GM11168 (cell line): ENCODE measurements around the gene FYB1.
"Not testable (repeated sequence)": the region's sequence is repeated elsewhere in the genome, so short reads cannot be mapped to it uniquely, and the experiment has no call there.

ENCODE experiments used
- in situ Hi-C: fragments of 300-500 bp; cut with MboI; formaldehyde crosslinking; loops from one replicate; pipeline ENCODE4 v1.12.0; 2022; ENCODE audit warnings: low sequenced_read_pairs; ENCODE audit not compliant: unreplicated experiment

The FYB1 gene

DNA sequence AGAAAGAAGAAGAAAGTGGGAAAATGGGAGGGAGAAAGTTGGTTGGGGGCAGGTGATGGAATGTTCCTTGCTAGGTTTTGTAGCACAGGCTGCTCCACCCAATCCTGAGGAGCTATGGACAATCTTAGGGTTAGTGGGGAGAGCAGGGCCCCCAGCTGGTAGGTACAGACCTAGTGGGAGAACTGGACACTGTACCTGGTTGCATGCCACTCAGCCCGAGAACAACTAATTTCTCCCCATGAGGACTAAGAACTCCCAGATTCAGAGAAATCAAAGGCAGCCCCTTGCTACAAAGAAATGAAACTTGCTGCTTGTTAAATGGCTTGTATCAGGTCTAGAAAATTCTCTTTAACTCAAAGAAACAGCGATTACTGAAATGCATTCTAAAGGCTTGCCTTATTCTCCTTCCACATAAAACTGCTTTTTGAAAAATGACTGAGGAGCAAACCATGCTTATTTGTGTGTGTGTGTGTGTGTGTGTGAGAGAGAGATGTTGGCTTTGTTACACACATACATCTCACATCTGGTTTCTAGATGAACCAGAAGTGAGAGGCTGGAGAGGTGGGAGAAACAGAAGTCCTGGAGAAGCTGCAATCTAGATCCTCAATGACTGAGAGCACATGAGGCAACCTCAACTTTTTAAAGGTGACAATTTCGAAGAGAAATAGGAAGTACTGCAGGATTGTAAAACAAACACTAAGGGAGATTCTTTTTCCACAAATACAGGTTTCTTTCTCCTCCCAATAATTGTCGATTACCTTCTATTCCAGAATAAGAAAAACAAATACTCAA is 28.9 kb downstream of the FYB1 start:
- in situ Hi-C loops, result no loop called here

- in situ Hi-C loops, result no loop called here
These were observed 29.9 kb downstream of the FYB1 start for GRCh38 chr5:39189292-39189955.

GRCh38 chr5:39187831-39188731 is 31.3 kb downstream of the FYB1 start:
- in situ Hi-C loops, result no loop called here

DNA sequence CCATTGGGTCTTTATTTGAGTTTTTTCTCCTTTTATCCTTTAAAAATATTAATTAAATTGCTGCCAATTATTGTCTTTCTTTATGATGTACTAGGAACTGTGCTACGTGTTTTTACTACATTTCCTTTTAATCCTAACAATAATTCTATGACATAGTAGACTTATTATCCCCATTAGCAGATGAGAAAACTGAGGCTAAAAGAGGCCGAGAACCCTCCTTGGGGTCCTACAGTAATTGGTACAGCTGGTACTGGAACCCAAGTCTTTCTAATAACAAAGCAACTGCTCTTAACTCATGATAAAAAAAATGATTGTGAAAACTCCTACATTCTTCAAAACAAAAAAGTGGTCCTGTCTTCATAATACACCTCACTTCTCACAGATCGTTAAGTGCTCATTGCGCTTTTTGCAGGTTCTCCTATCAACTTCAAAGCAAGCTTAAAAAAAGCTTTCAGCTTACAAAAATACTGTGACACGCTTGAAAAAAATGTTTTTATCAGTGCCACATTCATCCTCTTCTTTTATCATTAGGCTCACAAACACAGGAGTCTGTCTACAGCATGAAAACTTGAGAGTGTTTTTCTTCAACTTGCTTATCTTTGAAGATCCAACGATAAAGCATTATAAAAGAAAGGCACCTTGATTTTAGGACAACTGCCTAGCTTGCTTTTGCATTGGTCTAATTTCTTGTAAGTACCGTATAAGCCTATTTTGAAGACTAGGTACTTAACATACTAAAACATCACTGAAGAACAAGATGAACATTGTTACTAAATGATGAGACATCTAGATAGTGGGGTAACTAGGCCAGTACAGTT is 32.4 kb downstream of the FYB1 start:
- in situ Hi-C loops, result no loop called here

DNA sequence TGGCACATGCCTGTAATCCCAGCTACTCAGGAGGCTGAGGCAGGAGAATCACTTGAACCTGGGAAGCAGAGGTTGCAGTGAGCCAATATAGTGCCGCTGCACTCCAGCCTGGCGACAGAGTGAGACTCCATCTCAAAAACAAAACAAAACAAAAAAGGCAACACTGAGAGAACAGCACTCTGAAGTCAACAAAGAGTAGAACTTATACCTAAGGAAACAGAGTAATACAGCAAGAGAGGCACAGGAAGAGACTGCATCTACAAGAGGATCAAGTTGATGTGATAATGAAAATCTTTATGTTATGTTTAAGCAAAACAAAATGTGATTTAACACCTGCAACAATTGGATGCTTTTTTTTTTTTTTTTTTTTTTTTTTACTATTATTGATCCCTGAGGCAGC is 33.1 kb downstream of the FYB1 start:
- in situ Hi-C loops, result no loop called here

DNA sequence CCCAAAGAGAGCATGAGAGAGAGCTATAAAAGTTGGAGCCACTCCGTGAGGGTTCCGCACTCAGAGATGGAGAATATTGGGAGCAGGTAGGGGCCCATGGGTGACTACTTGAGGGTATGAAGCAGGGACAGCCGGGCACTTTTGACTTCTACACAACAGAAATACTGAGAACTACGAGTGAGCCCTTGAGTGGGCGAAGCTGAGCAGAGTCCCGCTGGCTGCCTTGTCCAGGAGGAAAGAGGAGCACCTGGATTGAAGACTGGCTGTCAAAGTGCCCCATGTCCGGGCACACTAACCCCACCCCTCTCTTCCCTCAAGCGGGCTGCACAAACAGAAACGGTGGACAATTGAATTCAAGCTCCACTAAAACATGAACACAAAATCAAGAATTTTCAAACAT is 33.6 kb downstream of the FYB1 start:
- in situ Hi-C loops, result no loop called here

GRCh38 chr5:39179561-39179960 is 39.8 kb downstream of the FYB1 start:
- in situ Hi-C loops, result not testable (repeated sequence)

DNA sequence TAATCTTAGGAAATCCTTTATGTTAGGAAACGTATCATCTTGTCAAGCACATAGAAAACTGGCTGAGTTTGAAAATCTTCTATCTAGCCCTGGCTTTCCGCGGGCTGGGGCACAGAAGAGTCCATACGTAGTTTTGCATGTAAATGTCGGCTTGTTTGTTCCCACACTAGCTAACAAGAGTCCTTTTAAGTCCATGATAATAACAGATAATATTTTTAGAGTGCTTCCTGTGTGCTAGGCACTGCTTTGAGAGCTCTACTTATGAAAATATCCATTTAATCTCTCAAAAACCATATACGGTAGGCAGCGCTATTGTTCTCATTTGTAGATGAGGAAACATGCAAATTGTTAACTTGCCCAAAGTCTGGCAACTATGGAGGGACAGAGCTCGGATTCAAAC is 40.5 kb downstream of the FYB1 start:
- in situ Hi-C loops, result no loop called here

GRCh38 chr5:39178171-39178570 is 41.2 kb downstream of the FYB1 start:
- in situ Hi-C loops, result no loop called here

- in situ Hi-C loops, result no loop called here
These were observed 41.8 kb downstream of the FYB1 start for GRCh38 chr5:39177631-39177964.

DNA sequence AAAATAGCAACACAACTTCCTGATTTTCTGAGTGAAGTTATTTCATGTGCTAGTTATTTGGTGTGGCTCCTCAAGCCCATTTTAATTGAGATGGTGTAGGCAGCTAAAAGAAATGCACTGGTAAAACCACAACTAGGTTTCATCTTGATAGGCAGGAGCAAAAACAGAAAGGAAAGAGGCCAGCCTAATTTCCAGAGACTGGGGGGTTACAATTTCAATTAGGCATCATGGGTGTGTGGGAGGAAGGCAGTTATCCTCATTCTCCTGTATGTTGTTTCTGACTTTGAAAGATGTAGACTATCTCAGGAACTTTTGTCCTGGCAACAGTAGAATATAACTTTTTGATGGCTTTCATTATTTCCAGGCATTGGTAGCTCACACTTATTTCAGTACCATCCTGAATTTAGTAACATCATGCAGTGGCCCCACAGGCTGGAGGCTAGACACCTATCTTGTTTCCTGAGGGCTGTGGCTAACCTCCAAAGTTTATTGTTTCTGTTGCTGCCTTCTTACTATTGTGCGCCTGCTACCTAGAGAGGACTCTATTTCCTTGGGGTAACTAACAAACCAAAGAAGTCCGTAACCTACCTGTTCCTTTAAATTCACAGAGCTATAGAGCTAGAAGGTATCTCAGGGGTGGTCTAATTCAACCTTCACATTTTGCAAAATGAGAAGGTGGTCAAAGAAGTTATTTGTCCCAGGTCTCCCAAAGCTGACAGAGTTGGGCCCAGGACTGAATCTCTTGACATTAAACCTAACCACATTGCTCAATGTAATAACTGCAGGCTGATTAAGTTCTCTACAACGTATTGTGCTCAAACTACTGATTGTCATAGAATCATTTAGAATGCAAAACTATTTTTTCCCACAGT is 42.4 kb downstream of the FYB1 start:
- in situ Hi-C loops, result no loop called here

DNA sequence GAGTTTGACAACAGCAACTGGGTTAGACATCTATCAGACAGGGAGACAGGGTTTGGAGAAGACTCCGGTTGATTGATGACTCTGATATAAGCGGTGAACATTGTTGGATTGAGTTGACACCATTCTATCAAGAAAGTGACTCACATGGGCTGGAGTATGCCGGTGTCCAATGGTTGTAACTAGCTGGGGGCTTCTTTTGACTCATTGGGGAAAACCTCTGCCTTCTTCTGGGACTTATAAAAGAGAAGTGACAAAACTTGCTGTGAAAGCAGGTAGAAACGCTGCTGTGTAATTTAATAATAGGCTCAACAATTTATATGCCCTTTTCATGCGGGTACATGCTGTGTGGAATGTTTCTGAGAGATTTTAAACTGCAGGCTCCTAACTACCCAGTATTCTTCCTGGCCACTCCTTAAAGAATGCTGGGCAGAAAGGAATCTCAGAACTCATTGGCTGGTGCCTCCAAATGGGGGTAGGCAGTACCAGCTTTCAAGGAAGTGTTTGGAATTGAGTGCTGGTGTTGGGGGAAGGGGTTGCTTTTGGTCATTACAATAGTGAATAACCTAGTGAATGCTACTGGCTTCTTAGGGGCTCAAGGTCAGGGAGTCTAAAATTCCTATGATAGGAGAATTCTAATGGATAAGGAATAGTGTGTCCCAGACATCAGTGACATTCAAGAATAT is 43.9 kb downstream of the FYB1 start:
- in situ Hi-C loops, result no loop called here

DNA sequence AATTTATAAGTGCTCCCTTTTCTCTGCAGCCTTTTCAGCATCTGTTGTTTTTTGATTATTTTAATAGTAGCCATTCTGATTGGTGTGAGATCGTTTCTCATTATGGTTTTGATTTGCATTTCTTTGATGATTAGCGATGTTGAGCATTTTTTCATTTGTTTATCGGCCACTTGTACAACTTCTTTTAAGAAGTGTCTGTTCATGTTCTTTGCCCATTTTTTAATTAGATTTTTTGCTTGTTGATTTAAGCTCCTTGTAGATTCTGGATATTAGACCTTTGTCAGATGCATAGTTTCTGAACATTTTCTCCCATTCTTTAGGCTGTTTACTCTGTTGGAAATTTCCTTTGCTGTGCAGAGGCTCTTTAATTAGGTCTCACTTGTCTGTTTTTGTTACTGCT is 46.3 kb downstream of the FYB1 start:
- in situ Hi-C loops, result no loop called here

DNA sequence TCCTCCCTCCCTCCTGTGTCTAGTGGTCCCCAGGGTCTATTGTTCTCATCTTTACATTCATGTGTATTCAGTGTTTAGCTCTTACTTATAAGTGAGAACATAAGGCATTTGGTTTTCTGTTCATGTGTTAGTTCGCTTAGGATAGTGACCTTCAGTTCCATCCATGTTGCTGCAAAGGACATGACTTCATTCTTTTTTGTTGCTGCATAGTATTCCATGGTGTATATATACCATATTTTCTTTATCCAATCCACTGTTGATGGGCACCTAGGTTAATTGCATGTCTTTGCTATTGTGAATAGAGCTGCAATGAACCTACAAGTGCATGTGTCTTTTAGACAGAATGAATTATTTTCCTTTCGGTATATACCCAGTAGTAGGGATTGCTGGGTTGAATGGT is 46.8 kb downstream of the FYB1 start:
- in situ Hi-C loops, result no loop called here

GRCh38 chr5:39171647-39172046 is 47.7 kb downstream of the FYB1 start:
- in situ Hi-C loops, result no loop called here

GRCh38 chr5:39169081-39169480 is 50.3 kb downstream of the FYB1 start:
- in situ Hi-C loops, result no loop called here

DNA sequence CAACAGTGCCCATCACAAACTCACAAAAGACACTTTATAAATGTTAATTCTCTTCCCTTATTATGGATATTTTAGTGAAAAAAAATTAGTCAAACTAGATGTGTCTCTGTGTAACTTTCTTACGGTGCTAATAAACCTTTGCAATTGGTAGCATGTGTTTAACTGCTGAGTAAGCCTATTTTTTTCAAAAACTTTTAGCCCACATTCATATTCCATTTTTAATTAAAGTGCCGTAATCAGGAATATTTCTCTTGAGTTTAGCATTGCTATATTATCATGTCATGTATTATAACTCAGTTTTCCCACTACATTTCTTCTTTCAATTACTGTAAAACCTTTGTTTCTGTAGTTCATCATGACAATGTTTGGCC is 51.4 kb downstream of the FYB1 start:
- in situ Hi-C loops, result no loop called here

- in situ Hi-C loops, result no loop called here
These were observed 52.0 kb downstream of the FYB1 start for GRCh38 chr5:39167141-39167971.
